Tongue (tissue), 3 donors: ENCODE data around the gene S1PR2. TPM values are rescaled to one million over a fixed set of nuclear protein-coding genes. Genes with fewer than 3 reads are reported as not detected.
"Not testable (repeated sequence)": the region's sequence is repeated elsewhere in the genome, so short reads cannot be mapped to it uniquely, and the experiment has no call there.

Source experiments
- DNase-seq: peaks from one replicate; pipeline ENCODE4 v3.0.0-alpha.2; 2015
- small RNA-seq: library from RNA; depleted of rRNA; stranded (forward); fragments of <200 nt; gene quantifications from one replicate; pipeline ENCODE3, GENCODE V24; 2014; ENCODE audit warnings: low replicate concordance
- total RNA-seq: library from RNA; depleted of rRNA; stranded (reverse); fragments of >200 nt; gene quantifications from one replicate; pipeline ENCODE4 v1.2.3, GENCODE V29; 2014

Gene S1PR2
- total RNA-seq, 1 donor from 2014 or later, result 10.8 TPM

DNA sequence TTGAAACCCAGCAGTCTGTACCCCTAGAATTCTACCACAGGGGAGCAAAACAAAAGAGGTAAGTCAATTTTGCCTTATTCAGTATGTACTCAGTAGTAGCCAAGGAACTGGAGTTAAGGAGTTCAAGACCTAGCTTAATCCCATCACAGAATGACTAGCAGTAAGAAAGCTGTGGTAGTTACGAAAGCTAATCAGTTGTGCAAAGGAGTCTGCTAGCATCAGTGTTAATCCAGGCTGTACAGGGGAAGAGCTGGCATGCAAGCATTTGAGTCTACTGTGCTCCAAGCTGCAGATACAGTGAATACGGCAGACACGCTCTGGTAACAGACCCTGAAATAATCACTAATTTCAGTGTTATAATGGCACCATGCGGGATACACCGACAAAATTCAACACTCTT, 41.1 kb downstream of the S1PR2 start:
- DNase-seq, result no peak

DNA sequence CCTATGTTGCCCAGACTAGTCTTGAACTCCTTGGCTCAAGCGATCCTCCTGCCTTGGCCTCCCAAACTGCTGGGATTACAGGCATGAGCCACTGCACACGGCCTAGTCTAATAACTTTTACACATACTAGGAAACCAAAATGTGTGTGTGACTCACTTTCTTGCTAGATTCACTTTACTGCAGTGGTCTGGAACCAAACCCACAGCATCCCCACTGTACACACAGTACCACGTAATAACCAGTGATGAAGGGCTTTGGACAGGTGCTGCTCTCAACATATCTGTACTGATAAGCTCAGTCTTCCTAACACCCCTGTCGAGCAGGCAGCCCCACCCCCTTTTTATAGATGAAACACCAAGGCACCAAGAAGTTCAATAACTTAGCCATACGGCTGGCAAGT, 41.5 kb downstream of the S1PR2 start:
- no peak for DNase-seq

DNA sequence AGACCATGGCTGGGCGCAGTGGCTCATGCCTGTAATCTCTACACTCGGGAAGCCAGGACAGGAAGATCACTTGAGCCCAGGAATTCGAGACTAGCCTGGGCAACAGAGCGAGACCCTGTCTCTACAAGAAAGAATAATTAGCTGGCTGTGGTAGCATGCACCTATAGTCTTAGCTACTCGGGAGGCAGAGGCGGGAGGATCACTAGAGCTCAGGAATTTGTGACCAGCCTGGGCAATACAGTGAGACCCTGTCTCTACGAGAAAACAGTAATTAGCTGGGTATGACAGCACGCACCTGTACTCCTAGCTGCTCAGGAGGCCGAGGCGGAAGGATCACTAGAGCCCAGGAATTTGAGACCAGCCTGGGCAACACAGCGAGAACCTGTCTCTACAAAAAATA, 43.8 kb downstream of the S1PR2 start:
- DNase-seq, result no peak

DNA sequence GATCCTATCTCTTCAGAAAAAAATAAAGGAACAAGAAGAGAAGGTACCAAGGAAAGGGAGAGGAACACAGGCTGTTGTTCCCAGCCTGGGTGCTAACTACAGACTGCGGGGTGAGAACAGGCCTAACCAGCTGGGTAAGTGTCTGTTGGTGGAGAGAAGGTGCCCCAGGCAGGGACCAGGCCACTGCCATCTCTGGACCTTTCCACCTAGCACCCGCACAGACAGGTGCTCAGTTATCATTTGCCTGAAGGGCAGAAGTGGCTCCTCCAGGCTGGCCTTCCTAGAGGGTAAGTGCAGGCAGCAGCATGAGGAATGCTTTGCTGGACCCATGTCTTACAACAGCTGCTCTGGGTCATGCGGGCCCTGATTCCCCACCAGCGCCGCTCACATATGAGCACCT, 46.5 kb downstream of the S1PR2 start:
- DNase-seq, result peak; percentile 22

DNA sequence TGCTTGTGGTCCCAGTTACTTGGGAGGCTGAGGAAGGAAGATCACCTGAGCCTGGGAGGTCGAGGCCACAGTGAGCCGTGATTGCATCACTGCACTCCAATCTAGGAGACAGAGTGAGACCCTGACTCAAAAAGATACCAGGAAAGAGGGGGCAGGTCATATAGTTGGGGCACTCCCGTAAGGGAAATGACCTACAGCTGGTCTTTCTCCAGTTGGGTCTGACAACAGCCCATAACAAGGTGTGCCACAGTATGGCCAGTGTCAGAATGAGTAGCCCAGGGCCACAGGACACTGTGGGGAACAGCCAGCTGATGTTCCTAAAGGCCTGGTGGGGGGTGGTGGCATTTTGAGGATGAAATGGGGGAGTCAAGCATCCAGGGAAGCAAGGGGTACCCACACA, 47.2 kb downstream of the S1PR2 start:
- DNase-seq, result no peak

DNA sequence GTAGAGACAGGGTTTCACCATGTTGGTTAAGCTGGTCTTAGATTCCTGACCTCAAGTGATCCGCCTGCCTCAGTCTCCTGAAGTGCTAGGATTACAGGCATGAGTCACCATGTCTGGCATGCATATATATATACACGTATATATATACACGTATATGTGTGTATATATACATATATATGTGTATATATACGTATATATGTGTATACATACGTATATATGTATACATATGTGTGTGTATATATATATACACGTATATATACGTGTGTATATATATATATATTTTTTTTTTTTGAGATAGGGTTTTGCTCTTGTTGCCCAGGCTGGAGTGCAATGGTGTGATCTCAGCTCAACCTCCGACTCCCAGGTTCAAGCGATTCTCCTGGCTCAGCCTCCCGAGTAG, 48.3 kb downstream of the S1PR2 start:
- no peak for DNase-seq

DNA sequence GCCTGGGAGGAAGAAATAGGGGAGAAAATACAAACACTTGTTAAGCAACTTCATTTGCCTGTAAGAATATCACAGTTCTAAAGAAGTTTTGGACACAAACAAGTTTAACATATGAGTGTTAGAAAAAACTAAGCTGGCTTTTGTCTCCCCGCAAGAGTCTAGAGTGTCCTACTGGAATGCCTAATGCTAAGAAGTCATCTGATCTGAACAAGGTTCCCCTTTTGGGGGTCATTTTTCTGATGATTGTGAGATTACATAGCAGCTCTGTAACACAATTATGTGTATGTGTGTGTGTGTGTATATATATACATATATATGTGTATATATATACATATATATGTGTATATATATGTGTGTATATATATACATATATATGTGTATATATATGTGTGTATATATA, 49.1 kb downstream of the S1PR2 start:
- DNase-seq, result no peak

DNA sequence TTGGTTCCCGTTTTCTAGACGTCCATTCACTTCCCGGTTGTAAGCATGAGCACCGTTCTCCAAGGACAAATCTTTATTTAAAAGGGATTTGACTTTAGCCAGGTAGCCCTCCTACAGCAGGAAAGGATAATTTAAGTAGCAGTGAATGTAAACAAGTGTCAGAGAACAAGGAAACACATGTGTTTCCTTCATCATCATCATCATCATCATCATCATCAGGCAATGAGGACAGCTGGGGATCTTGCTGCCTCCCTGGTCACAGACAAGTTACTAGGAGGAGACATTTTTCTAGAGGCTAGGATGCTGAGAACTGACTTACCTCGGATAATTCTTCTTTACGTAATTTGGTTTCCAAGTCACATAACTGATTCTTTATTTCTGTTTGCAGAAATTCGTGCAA, 50.7 kb downstream of the S1PR2 start:
- DNase-seq, result no peak

DNA sequence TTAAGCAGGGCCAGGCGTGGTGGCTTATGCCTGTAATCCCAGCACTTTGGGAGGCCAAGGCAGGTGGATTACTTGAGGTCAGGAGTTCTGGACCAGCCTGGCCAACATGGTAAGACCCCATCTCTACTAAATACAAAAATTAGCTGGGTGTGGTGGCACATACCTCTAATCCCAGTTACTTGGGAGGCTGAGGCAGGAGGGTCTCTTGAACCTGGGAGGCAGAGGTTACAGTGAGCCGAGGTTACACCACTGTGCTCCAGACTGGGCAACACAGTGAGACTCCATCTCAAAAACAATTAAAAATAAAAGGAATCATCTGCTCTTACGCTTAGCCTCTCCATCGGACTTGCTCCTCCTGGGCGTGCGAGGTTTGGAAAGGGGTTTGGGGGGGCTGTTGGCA, 51.1 kb downstream of the S1PR2 start:
- not testable (repeated sequence) for DNase-seq

DNA sequence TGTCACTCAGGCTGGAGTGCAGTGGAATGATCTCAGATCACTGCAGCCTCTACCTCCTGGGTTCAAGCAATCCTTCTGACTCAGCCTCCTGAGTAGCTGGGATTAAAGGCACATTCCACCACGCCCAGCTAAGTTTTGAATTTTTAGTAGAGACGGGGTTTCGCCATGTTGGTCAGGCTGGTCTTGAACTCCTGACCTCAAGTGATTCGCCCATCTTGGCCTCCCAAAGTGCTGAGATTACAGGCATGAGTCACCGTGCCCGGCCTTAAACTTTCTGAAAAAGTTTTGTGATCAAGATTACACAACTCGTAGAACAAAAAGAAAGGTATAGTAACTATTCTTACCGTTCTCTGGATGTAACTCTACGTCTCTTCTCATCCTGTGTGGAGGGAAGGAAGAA, 57.6 kb downstream of the S1PR2 start:
- no peak for DNase-seq

Small RNA genes lying within 50 kb of the gene (small RNA-seq; reads per million reads assigned to genes)
- gene MIR4322, result not detected

Other genes with a start within 250 kb of the S1PR2 start
- gene COL5A3, start 220.8 kb downstream of the S1PR2 start, total RNA-seq, result 89.1 TPM
- gene RDH8, start 217.8 kb downstream of the S1PR2 start, total RNA-seq, result not detected
- 15.7 TPM for gene SHFL, start 145.0 kb downstream of the S1PR2 start, total RNA-seq
- gene ANGPTL6, start 128.7 kb downstream of the S1PR2 start, total RNA-seq, result 7.8 TPM
- 21.7 TPM for gene PPAN, start 125.0 kb downstream of the S1PR2 start, total RNA-seq
- 2.1 TPM for gene P2RY11, start 119.6 kb downstream of the S1PR2 start, total RNA-seq
- 239 TPM for gene EIF3G, start 111.4 kb downstream of the S1PR2 start, total RNA-seq
- 42.3 TPM for gene DNMT1, start 36.4 kb downstream of the S1PR2 start, total RNA-seq
- 26.4 TPM for gene MRPL4, start 20.9 kb upstream of the S1PR2 start, total RNA-seq
- 16.4 TPM for gene ICAM1, start 39.8 kb upstream of the S1PR2 start, total RNA-seq
- gene ICAM4, start 55.6 kb upstream of the S1PR2 start, total RNA-seq, result 0.62 TPM
- not detected for gene ICAM5, start 58.6 kb upstream of the S1PR2 start, total RNA-seq
- 1.2 TPM for gene ZGLP1, start 78.5 kb upstream of the S1PR2 start, total RNA-seq
- 9.1 TPM for gene FDX2, start 84.7 kb upstream of the S1PR2 start, total RNA-seq
- gene RAVER1, start 102.2 kb upstream of the S1PR2 start, total RNA-seq, result 13.8 TPM
- 2.7 TPM for gene ICAM3, start 108.3 kb upstream of the S1PR2 start, total RNA-seq
- gene TYK2, start 149.2 kb upstream of the S1PR2 start, total RNA-seq, result 60.3 TPM
- gene CDC37, start 172.2 kb upstream of the S1PR2 start, total RNA-seq, result 138 TPM
- gene PDE4A, start 189.2 kb upstream of the S1PR2 start, total RNA-seq, result 4.7 TPM